Endodermal cell (in vitro differentiated cells): ENCODE measurements around the gene CORIN. TPM values are rescaled to one million over a fixed set of nuclear protein-coding genes. Genes with fewer than 3 reads are reported as not detected.

ENCODE experiments used
- DNase-seq: peaks from one replicate; pipeline ENCODE4 v3.0.0-alpha.2; 2017
- H3K27ac ChIP-seq: 2 replicates; pipeline ENCODE4 v1.5.1; 2013; ENCODE audit warnings: mild to moderate bottlenecking, low read depth, low read length, moderate library complexity
- H3K27me3 ChIP-seq: 2 replicates; pipeline ENCODE4 v1.6.1; 2013; ENCODE audit warnings: mild to moderate bottlenecking, low read length, moderate library complexity; ENCODE audit not compliant: insufficient read depth, control insufficient read depth, poor library complexity, severe bottlenecking
- H3K36me3 ChIP-seq: 2 replicates; pipeline ENCODE4 v1.7.0; 2013; ENCODE audit warnings: mild to moderate bottlenecking, low read length, moderate library complexity; ENCODE audit not compliant: control insufficient read depth, insufficient read depth
- H3K4me1 ChIP-seq: one replicate; pipeline ENCODE4 v1.7.0; 2013; ENCODE audit warnings: low read length; ENCODE audit not compliant: control insufficient read depth, insufficient read depth
- H3K4me3 ChIP-seq: 2 replicates; pipeline ENCODE4 v1.5.1; 2013; ENCODE audit warnings: mild to moderate bottlenecking, low read length, moderate library complexity
- H3K9ac ChIP-seq: 2 replicates; pipeline ENCODE4 v1.6.1; 2013; ENCODE audit warnings: mild to moderate bottlenecking, low read length, moderate library complexity; ENCODE audit not compliant: poor library complexity, severe bottlenecking; ENCODE audit errors: extremely low read depth
- H3K9me3 ChIP-seq: 2 replicates; pipeline ENCODE4 v1.6.1; 2013; ENCODE audit warnings: mild to moderate bottlenecking, low read length, moderate library complexity; ENCODE audit not compliant: control insufficient read depth
- H3K27ac Mint-ChIP-seq: 2 replicates; pipeline ENCODE4 v1.8.0; 2020; ENCODE audit warnings: mixed read lengths
- H3K27me3 Mint-ChIP-seq: 2 replicates; pipeline ENCODE4 v1.8.0; 2021; ENCODE audit warnings: mild to moderate bottlenecking, mixed read lengths; ENCODE audit not compliant: insufficient read depth
- H3K36me3 Mint-ChIP-seq: 2 replicates; pipeline ENCODE4 v1.8.0; 2020; ENCODE audit warnings: low read depth, mixed read lengths
- H3K4me1 Mint-ChIP-seq: 2 replicates; pipeline ENCODE4 v1.8.0; 2020; ENCODE audit warnings: mixed read lengths
- H3K4me3 Mint-ChIP-seq: 2 replicates; pipeline ENCODE4 v1.8.0; 2020; ENCODE audit warnings: mild to moderate bottlenecking, moderate library complexity, mixed read lengths
- H3K9me3 Mint-ChIP-seq: 2 replicates; pipeline ENCODE4 v1.8.0; 2020; ENCODE audit warnings: mild to moderate bottlenecking, mixed read lengths
- WGBS, 2 experiments: methylation state at CpG; one replicate each; pipeline versions ENCODE4 v1.1.5 to v1.1.7; 2013; ENCODE audit warnings: missing lambda C conversion rate in 2 of 2, mixed read lengths in 1 of 2; ENCODE audit not compliant: insufficient coverage in 1 of 2, insufficient read length in 1 of 2; 5-methylcytosine and 5-hydroxymethylcytosine counted together
- total RNA-seq, 2 donors: library from RNA; stranded (reverse); fragmentation: NEBNext Ultra II Directional in 1 of 2; extraction: Animal tissue kit (Norgen Biotek cat#: 25700) in 1 of 2; gene quantifications; 2 replicates in 1 of 2; 3 replicates in 1 of 2; pipeline ENCODE4 v1.2.1, GENCODE V29; 2021
- TF ChIP-seq, protein P1 (sequence below): fragments of 200-600 bp; sonication (generic); conservative IDR thresholded peaks from 2 replicates; pipeline ENCODE4 v1.5.0; 2021; ENCODE audit warnings: antibody characterized with exemption, mild to moderate bottlenecking

Gene CORIN
- total RNA-seq, 2 donors from 2014 or later: 0.53 TPM; not detected in 1

DNA sequence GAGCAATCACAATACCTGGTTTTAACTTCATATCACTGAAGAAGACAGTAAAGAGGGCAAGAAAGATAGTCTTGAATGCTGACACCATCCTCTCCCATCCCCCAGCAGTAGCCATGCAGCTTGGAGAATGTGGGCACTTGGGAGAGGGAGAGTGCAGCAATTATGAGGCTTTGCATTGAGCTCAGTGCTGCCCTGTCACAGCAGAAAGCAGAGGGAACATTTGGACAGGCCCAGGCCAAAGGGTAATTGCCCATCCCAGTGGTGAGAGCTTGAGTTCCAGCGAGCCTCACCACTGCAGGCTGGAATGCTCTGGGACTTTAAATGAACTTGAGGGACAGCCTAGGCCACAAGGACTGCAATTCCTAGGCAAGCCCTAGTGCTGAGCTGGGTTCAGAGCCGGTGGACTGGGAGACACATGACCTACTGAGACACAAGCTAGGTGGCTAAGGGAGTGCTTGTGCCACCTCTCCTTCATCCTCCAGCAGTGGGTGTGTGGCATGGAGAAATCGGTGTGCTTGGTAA, 36.3 kb downstream of the CORIN start:
- no peak overlapping the region for H3K4me3 Mint-ChIP-seq
- H3K9ac ChIP-seq: no peak overlapping the region
- H3K27me3 ChIP-seq: no peaks in the 10 kb centered on the region
- 75 to 92% methylated on average over 1 to 3 of the region's 3 CpGs for WGBS, 2 experiments
- H3K27me3 Mint-ChIP-seq: no peaks in the 10 kb centered on the region
- H3K9me3 ChIP-seq: no peaks in the 10 kb centered on the region
- H3K4me3 ChIP-seq: no peak overlapping the region
- no peak for DNase-seq
- H3K27ac Mint-ChIP-seq: no peak overlapping the region
- H3K36me3 ChIP-seq: no peaks in the 10 kb centered on the region
- H3K9me3 Mint-ChIP-seq: no peaks in the 10 kb centered on the region
- no peaks in the 10 kb centered on the region for H3K36me3 Mint-ChIP-seq
- no peak overlapping the region for H3K27ac ChIP-seq
- no peaks in the 10 kb centered on the region for H3K4me1 Mint-ChIP-seq
- H3K4me1 ChIP-seq: no peaks in the 10 kb centered on the region
- TF ChIP-seq, protein P1, sequence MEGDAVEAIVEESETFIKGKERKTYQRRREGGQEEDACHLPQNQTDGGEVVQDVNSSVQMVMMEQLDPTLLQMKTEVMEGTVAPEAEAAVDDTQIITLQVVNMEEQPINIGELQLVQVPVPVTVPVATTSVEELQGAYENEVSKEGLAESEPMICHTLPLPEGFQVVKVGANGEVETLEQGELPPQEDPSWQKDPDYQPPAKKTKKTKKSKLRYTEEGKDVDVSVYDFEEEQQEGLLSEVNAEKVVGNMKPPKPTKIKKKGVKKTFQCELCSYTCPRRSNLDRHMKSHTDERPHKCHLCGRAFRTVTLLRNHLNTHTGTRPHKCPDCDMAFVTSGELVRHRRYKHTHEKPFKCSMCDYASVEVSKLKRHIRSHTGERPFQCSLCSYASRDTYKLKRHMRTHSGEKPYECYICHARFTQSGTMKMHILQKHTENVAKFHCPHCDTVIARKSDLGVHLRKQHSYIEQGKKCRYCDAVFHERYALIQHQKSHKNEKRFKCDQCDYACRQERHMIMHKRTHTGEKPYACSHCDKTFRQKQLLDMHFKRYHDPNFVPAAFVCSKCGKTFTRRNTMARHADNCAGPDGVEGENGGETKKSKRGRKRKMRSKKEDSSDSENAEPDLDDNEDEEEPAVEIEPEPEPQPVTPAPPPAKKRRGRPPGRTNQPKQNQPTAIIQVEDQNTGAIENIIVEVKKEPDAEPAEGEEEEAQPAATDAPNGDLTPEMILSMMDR: no peak

DNA sequence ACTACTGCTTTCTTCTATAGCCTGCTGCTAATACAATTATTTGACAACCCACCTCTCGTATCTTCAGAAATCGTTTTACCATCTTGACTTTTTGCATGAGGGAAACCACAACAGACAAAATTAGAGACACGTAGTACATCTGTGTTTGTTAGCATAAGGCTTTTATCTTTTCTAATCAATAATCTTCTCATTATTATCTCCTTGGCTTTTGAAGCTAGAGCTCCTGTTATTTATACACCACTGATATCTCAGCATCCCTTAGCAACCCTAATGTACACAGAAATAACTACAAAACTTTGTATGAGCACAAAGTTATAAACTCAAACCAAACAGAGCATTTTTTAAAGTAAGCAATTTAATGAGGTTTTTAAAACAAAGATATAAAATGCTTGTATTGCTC, 39.7 kb downstream of the CORIN start:
- TF ChIP-seq, protein P1: no peak
- Histone ChIP-seq H3K27me3 (no peaks in the 10 kb centered on the region), H3K4me1 (no peaks in the 10 kb centered on the region), H3K27ac (no peak overlapping the region), H3K9me3 (no peaks in the 10 kb centered on the region), H3K4me3 (no peak overlapping the region), H3K9ac (no peak overlapping the region), H3K36me3 (no peaks in the 10 kb centered on the region)
- no peaks in the 10 kb centered on the region for H3K9me3 Mint-ChIP-seq
- no peaks in the 10 kb centered on the region for H3K36me3 Mint-ChIP-seq
- no peaks in the 10 kb centered on the region for H3K4me1 Mint-ChIP-seq
- no peak overlapping the region for H3K4me3 Mint-ChIP-seq
- no peak overlapping the region for H3K27ac Mint-ChIP-seq
- no peaks in the 10 kb centered on the region for H3K27me3 Mint-ChIP-seq
- WGBS, 2 experiments: 72 to 93% methylated on average over 2 to 3 of the region's 3 CpGs
- no peak for DNase-seq

GRCh38 chr4:47791965-47792364, 45.9 kb downstream of the CORIN start:
- no peaks in the 10 kb centered on the region for H3K27me3 ChIP-seq
- H3K4me3 ChIP-seq: no peak overlapping the region
- H3K4me1 ChIP-seq: no peaks in the 10 kb centered on the region
- H3K4me3 Mint-ChIP-seq: no peak overlapping the region
- no peaks in the 10 kb centered on the region for H3K36me3 Mint-ChIP-seq
- no peak for DNase-seq
- H3K27ac Mint-ChIP-seq: no peak overlapping the region
- no peak overlapping the region for H3K27ac ChIP-seq
- H3K9me3 ChIP-seq: no peaks in the 10 kb centered on the region
- no peak overlapping the region for H3K9ac ChIP-seq
- WGBS, 2 experiments: 95 to 100% methylated on average over 2 of the region's 2 CpGs
- TF ChIP-seq, protein P1: no peak
- no peaks in the 10 kb centered on the region for H3K36me3 ChIP-seq
- H3K4me1 Mint-ChIP-seq: no peaks in the 10 kb centered on the region
- no peaks in the 10 kb centered on the region for H3K9me3 Mint-ChIP-seq
- no peaks in the 10 kb centered on the region for H3K27me3 Mint-ChIP-seq
